GM12892 (cell line): ENCODE results near the gene PTS.

Experiments used
- POLR2AphosphoS5 ChIP-seq: IDR thresholded peaks from 2 replicates; pipeline ENCODE4 v1.6.1; 2011; ENCODE audit warnings: low read depth, low read length, control low read depth
- TAF1 ChIP-seq: IDR thresholded peaks from 2 replicates; pipeline ENCODE4 v1.6.1; 2011; ENCODE audit warnings: low read depth, mild to moderate bottlenecking, control low read depth, low read length, borderline replicate concordance

DNA sequence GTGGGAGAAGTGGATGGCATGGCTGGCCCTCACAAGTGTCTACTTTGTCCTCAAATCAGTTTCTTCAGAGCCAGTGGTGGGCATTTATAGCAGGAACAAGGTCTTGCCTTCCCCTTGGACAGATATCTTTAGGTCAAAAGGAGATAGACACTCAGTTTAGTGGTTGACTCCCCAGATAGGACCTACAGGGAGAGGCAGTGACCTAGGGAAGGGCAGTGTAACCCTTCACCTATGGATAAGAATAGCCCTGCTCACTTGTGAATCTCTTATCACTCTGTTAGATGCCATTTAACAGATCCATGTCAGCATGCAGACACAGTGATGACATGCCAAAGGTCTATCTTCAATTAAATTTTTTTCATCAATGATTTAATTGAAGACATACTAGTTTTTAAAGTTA, 39.9 kb upstream of the PTS start:
- TF ChIP-seq TAF1 (no peak), POLR2AphosphoS5 (no peak)
